Measurements from ENCODE around the gene ARID3C. TPM values are rescaled to one million over a fixed set of nuclear protein-coding genes. Genes with fewer than 3 reads are reported as not detected.

The ARID3C gene
- polyA plus RNA-seq, 2 of the 4 experiments (the other 2 are of a cell fraction) = 0.09 to 0.12 TPM

DNA sequence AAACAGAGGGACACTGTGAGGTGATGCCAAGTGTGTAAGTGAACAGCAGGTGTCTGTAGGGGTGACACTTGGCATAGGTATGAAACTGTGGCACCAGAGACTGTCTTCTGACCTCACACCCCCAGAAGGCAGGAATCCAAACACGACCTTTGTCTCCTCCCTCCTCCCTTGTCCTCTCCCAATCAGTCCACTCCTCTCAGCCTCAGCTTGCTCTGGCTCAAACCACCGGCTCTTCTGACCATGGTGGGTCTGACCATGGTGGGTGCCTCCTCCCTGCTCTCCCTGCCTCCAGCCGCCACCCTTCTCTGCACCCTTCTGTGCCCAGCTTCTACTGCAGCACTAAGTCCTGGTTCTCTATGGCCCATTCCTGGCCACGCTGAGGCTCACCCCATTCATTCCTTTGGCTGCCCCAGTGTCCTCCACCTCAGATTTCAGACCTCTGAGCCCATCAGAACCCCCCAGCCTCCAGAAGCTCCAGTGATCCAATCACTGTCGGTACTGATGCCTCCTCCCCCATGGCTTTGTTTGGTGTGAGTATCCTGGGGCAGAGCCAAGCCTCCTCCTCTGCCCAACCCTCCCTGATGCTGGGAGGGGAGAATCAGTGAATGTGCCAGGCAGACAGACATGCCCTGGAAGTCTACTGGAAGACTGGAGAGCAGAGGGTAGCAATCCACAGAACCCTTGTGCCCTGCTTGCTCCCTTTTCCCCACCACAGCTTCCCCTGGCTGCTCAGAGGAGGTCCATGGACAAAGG is 1.7 kb upstream of the ARID3C start:
- Histone ChIP-seq H3K4me1 (peaks cover 16% of the 10 kb centered on the region; the same call in 2 of the 3 replicates), H3K27ac (no peak overlapping the region), H3K4me2 (peak overlapping the region; percentile 23; the same call in 2 of the 3 replicates), H3K9me3 (no peaks in the 10 kb centered on the region), H3K4me3 (no peak overlapping the region)
- ATAC-seq = no peak
- FAIRE-seq = no peak
- DNase-seq (ENCODE audit: low read depth in 1 of 2, low spot score in 1 of 2) = no peak
- 43% methylated on average over 5 of the region's 5 CpGs for WGBS (ENCODE audit: missing lambda C conversion rate)
- POLR2A ChIA-PET = interaction anchor here (1.1 kb wide), 1 partner anchor 10 kb away, joined by 3 read pairs; the partner anchor contains the start of gene DCTN3
- TF ChIP-seq, protein P1, sequence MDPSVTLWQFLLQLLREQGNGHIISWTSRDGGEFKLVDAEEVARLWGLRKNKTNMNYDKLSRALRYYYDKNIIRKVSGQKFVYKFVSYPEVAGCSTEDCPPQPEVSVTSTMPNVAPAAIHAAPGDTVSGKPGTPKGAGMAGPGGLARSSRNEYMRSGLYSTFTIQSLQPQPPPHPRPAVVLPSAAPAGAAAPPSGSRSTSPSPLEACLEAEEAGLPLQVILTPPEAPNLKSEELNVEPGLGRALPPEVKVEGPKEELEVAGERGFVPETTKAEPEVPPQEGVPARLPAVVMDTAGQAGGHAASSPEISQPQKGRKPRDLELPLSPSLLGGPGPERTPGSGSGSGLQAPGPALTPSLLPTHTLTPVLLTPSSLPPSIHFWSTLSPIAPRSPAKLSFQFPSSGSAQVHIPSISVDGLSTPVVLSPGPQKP (IDR thresholded peaks at IDR 0.05; ENCODE audit: low read depth, low read length) = no peak
- TF ChIP-seq JUN (IDR thresholded peaks at IDR 0.05) = no peak
- TF ChIP-seq, protein P2, sequence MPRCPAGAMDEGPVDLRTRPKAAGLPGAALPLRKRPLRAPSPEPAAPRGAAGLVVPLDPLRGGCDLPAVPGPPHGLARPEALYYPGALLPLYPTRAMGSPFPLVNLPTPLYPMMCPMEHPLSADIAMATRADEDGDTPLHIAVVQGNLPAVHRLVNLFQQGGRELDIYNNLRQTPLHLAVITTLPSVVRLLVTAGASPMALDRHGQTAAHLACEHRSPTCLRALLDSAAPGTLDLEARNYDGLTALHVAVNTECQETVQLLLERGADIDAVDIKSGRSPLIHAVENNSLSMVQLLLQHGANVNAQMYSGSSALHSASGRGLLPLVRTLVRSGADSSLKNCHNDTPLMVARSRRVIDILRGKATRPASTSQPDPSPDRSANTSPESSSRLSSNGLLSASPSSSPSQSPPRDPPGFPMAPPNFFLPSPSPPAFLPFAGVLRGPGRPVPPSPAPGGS (IDR thresholded peaks at IDR 0.05) = no peak
- TF ChIP-seq CEBPB (IDR thresholded peaks at IDR 0.05) = no peak
- TF ChIP-seq ZC3H11A (IDR thresholded peaks at IDR 0.05) = no peak
- no peak for TF ChIP-seq RARB (CRISPR knock-in tag; IDR thresholded peaks at IDR 0.05)
- no peak for TF ChIP-seq ZSCAN20 (CRISPR knock-in tag; IDR thresholded peaks at IDR 0.05)
- no peak for TF ChIP-seq FOSL2 (IDR thresholded peaks at IDR 0.05)
- TF ChIP-seq FOSL2 (CRISPR knock-in tag; IDR thresholded peaks at IDR 0.05) = no peak
- CTCF ChIA-PET = interaction anchor here (1.5 to 13.3 kb wide), 4 partner anchors 10 to 111 kb away, joined by 3 to 429 read pairs (median 6); partner anchors contain the start of genes DCTN3 and RPP25L

DNA sequence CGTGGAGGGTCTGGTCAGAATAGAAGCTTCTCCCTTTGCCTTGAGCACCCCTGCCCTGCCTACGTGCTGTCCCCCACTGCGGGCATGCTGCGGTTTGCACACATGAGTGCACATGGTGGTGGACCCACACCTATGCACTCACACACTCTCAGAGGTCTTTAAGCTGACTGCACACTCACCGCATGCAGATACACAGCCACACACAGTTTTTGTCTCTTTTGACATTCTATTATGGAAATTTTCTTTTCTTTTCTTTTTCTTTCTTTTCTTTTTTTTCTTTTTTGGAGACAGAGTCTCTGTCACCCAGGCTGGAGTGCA is 584 bp upstream of the ARID3C start:
- WGBS (ENCODE audit: missing lambda C conversion rate) = 50% methylated on average over 5 of the region's 5 CpGs
- no peak for DNase-seq (ENCODE audit: low read depth in 1 of 2, low spot score in 1 of 2)
- H3K4me1 ChIP-seq = peaks cover 13% of the 10 kb centered on the region; the same call in 1 of the 3 replicates
- ChIA-PET POLR2A (interaction anchor here (1.2 kb wide), 1 partner anchor 8 kb away, joined by 3 read pairs; no protein-coding TSS in a partner anchor), CTCF (interaction anchor here (0.7 to 13.3 kb wide), 6 partner anchors 9 to 187 kb away, joined by 3 to 429 read pairs (median 6); partner anchors contain the start of genes DCTN3, RPP25L and SIGMAR1)
- H3K4me2 ChIP-seq = peak overlapping the region; percentile 95
- no peak overlapping the region for H3K27ac ChIP-seq
- H3K4me3 ChIP-seq = peak overlapping the region; percentile 49
- no peak for TF ChIP-seq EHF (CRISPR knock-in tag; IDR thresholded peaks at IDR 0.05)
- TF ChIP-seq ZC3H11A (IDR thresholded peaks at IDR 0.05) = no peak
- no peak for TF ChIP-seq ZSCAN20 (CRISPR knock-in tag; IDR thresholded peaks at IDR 0.05)
- TF ChIP-seq FOXS1 (CRISPR knock-in tag; IDR thresholded peaks at IDR 0.05) = no peak
- no peak for TF ChIP-seq PHF8 (IDR thresholded peaks at IDR 0.05; ENCODE audit: borderline replicate concordance, low read depth)
- ATAC-seq = peak; percentile 4 to 10; a peak in 3 of 6 replicates
- no peaks in the 10 kb centered on the region for H3K9me3 ChIP-seq
- no peak for FAIRE-seq

DNA sequence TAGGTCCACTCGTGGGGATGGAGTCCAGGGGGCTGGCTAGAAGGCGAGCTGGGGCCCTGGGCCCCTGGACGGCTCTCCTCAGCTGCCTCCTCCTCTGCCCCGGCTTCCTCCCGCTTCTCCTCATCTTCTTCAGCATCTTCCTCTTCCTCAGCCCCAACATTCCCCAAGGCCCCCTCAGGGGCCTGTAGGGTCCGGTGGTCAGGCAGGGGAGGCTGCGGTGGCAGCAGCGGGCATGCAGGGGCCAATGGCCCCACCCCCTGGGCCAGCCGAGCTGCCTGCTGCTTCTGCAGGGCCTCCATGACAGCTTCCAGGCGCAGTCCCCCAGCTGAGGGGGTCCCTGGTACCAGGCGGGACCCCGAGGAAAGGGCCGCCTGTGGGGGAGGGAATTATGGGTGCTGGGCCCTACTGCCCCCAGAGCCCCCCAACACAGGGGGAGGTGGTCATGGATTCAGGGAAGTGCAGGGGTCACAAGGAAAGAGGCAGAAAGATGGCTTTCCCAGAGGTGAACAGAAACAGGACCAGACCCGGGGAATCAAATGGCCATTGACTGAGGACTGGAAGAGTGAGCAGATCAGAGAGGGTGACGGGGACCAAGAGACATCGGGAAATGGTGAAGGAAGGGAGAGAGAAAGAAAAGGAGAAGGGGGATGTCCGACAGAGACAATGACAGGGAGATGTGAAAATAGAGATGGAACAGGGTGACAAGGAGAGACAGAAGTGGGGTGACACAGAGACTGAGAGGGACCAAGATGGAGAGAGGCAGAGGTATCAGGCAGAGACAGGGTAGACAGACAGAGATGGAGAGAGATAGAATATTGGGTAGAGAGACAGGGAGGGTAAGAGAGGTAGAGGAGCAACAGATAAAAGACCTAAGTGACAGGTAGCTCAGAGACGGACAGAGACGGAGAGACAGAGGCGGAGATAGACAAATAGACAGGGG is 880 bp downstream of the ARID3C start:
- Histone ChIP-seq H3K4me1 (peaks cover 13% of the 10 kb centered on the region; the same call in 1 of the 3 replicates), H3K4me3 (peak overlapping the region; percentile 49), H3K4me2 (peak overlapping the region; percentile 95), H3K27ac (no peak overlapping the region), H3K9me3 (no peaks in the 10 kb centered on the region)
- FAIRE-seq = no peak
- POLR2A ChIA-PET = no interaction called here
- WGBS (ENCODE audit: missing lambda C conversion rate) = 51% methylated on average over 19 of the region's 20 CpGs
- CTCF ChIA-PET = interaction anchor here (0.7 to 13.3 kb wide), 3 partner anchors 17 to 37 kb away, joined by 3 to 429 read pairs (median 4); partner anchors contain the start of gene RPP25L
- peak in 1 of 2 experiments; percentile 3; a peak in 1 of 6 replicates for ATAC-seq
- no peak for DNase-seq (ENCODE audit: low read depth in 1 of 2, low spot score in 1 of 2)
- TF ChIP-seq FOXS1 (CRISPR knock-in tag; IDR thresholded peaks at IDR 0.05) = no peak
- no peak for TF ChIP-seq ZC3H11A (IDR thresholded peaks at IDR 0.05)
- no peak for TF ChIP-seq FOSL2 (IDR thresholded peaks at IDR 0.05)
- no peak for TF ChIP-seq FOSL2 (CRISPR knock-in tag; IDR thresholded peaks at IDR 0.05)
- TF ChIP-seq HOXB13 (CRISPR knock-in tag; IDR thresholded peaks at IDR 0.05; ENCODE audit: low read depth) = no peak
- TF ChIP-seq HEYL (CRISPR knock-in tag; IDR thresholded peaks at IDR 0.05) = no peak
- TF ChIP-seq, protein P3, sequence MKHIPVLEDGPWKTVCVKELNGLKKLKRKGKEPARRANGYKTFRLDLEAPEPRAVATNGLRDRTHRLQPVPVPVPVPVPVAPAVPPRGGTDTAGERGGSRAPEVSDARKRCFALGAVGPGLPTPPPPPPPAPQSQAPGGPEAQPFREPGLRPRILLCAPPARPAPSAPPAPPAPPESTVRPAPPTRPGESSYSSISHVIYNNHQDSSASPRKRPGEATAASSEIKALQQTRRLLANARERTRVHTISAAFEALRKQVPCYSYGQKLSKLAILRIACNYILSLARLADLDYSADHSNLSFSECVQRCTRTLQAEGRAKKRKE (CRISPR knock-in tag; IDR thresholded peaks at IDR 0.05; ENCODE audit: low read depth) = no peak
- TF ChIP-seq RAD21 (conservative IDR thresholded peaks at IDR 0.05 in 1 of 2, IDR thresholded peaks at IDR 0.05 in 1 of 2) = no peak
- no peak for TF ChIP-seq CHD4 (IDR thresholded peaks at IDR 0.05; ENCODE audit: borderline replicate concordance)
- no peak for TF ChIP-seq PHF8 (IDR thresholded peaks at IDR 0.05; ENCODE audit: borderline replicate concordance, low read depth)
- TF ChIP-seq ZFP36 (IDR thresholded peaks at IDR 0.05; ENCODE audit: borderline replicate concordance, partially characterized antibody) = no peak
- TF ChIP-seq, protein P4, sequence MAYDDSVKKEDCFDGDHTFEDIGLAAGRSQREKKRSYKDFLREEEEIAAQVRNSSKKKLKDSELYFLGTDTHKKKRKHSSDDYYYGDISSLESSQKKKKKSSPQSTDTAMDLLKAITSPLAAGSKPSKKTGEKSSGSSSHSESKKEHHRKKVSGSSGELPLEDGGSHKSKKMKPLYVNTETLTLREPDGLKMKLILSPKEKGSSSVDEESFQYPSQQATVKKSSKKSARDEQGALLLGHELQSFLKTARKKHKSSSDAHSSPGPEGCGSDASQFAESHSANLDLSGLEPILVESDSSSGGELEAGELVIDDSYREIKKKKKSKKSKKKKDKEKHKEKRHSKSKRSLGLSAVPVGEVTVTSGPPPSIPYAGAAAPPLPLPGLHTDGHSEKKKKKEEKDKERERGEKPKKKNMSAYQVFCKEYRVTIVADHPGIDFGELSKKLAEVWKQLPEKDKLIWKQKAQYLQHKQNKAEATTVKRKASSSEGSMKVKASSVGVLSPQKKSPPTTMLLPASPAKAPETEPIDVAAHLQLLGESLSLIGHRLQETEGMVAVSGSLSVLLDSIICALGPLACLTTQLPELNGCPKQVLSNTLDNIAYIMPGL (CRISPR knock-in tag; IDR thresholded peaks at IDR 0.05; ENCODE audit: borderline replicate concordance) = no peak
- no peak for TF ChIP-seq CBX8 (IDR thresholded peaks at IDR 0.05)
- no peak for TF ChIP-seq EHF (CRISPR knock-in tag; IDR thresholded peaks at IDR 0.05)
- no peak for TF ChIP-seq SREBF2 (IDR thresholded peaks at IDR 0.05)
- TF ChIP-seq GATA3 (IDR thresholded peaks at IDR 0.05; ENCODE audit: borderline replicate concordance) = no peak
- no peak for TF ChIP-seq NR3C1 (IDR thresholded peaks at IDR 0.05)
- no peak for TF ChIP-seq CEBPB (IDR thresholded peaks at IDR 0.05)

Measured in A549 (cell line).